ENCODE data around the gene PPP1R12B. TPM values are rescaled to one million over a fixed set of nuclear protein-coding genes. Genes with fewer than 3 reads are reported as not detected.

The PPP1R12B gene
- total RNA-seq, 1 donor from 2014 or later, result 49.1 TPM

DNA sequence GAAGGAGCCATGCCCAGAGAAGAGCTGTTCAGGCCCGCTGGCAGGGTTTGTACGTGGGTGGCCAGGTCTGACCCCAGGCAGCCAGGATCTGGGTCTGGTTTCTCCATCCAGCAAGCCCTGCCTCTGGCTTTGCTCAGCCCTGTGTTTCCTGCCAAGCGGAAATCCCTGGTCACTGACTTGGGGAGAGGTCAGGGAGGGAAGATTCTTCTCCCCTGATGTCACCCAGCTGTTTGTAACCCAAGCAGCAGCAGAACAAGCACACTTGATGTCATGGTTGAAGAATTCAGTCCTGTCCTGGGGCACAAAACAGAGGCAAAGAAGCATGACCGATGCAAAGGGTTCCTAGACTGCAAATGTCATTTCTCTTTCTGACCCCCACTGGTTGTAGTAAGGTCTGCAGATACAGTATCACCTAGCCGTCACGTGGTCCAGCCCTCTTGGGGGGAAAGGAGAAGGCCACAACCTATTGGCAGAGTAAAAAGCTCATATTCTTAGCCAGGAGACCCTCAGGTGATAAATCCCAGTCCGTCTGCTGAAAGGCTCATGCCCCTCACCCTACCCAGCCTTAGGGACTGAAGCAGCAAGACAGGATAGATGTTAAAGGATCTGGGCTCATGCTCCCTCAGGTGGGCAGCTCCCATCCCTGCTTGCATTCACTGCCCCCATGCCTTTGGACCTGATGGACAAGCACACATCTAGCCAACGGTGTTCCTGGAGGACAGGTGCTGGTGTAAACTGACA lies 240.9 kb downstream of the PPP1R12B start:
- Histone ChIP-seq H3K4me3 (no peak overlapping the region), H3K4me1 (peaks cover 18% of the 10 kb centered on the region), H3K27ac (peak overlapping the region; percentile 74), H3K36me3 (no peaks in the 10 kb centered on the region), H3K9me3 (no peaks in the 10 kb centered on the region), H3K27me3 (no peaks in the 10 kb centered on the region)
- ATAC-seq, result peak; percentile 78
- TF ChIP-seq, protein P1, sequence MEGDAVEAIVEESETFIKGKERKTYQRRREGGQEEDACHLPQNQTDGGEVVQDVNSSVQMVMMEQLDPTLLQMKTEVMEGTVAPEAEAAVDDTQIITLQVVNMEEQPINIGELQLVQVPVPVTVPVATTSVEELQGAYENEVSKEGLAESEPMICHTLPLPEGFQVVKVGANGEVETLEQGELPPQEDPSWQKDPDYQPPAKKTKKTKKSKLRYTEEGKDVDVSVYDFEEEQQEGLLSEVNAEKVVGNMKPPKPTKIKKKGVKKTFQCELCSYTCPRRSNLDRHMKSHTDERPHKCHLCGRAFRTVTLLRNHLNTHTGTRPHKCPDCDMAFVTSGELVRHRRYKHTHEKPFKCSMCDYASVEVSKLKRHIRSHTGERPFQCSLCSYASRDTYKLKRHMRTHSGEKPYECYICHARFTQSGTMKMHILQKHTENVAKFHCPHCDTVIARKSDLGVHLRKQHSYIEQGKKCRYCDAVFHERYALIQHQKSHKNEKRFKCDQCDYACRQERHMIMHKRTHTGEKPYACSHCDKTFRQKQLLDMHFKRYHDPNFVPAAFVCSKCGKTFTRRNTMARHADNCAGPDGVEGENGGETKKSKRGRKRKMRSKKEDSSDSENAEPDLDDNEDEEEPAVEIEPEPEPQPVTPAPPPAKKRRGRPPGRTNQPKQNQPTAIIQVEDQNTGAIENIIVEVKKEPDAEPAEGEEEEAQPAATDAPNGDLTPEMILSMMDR (IDR thresholded peaks at IDR 0.05), result no peak
- intact Hi-C loops (cut with DNase I), result no loop called here
- no peak for DNase-seq

DNA sequence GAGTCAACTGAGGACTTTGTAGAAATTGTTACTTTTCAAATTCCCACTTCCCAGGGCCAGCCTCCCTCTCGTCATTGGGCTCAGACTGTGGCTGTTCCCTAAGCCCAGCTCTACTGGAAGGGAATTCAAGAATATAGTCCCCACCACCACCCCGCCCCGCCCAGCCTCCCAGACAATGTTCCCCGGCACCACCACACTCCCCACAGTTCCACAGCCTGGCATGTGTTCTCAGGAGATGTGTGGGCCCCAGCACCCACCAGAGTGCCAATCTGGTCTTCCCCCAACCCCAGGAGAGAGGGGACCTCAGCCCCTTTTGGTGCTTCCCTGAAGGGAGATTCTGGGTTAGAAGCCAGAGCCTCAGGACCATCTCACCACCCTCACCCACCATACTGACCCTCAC lies 241.6 kb downstream of the PPP1R12B start:
- ATAC-seq (no peak), DNase-seq (no peak)
- TF ChIP-seq, protein P1 (IDR thresholded peaks at IDR 0.05), result no peak
- Histone ChIP-seq H3K27me3 (no peaks in the 10 kb centered on the region), H3K4me1 (peaks cover 18% of the 10 kb centered on the region), H3K36me3 (no peaks in the 10 kb centered on the region), H3K9me3 (no peaks in the 10 kb centered on the region), H3K27ac (peak overlapping the region; percentile 74), H3K4me3 (no peak overlapping the region)
- intact Hi-C loops (cut with DNase I), result loop anchor here (10.0 kb wide), 1 partner anchor 135 kb away; no protein-coding TSS in a partner anchor

DNA sequence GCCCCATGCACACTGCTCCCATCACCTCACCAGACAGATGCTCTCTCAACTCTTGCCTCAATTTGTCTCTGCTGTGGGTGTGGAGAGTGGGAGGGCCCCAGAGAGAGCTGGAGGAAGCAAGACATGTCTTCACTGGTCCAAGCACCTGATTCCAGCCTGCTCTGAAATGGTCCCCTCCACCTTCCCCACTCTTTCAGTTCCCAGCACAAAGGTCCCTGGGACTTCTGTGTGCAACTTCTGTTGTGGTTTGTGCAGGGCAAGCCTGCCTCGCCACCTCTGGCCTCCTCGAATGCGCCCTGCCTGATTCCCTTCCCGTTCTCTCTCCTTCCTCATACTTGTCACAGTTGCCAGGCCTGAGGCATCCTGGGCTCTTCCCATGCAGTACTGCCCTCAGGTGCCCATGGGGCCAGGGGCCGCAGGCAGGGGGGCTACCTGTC lies 242.5 kb downstream of the PPP1R12B start:
- no peaks in the 10 kb centered on the region for H3K9me3 ChIP-seq
- H3K4me3 ChIP-seq, result no peak overlapping the region
- TF ChIP-seq, protein P1 (IDR thresholded peaks at IDR 0.05), result no peak
- H3K27me3 ChIP-seq, result no peaks in the 10 kb centered on the region
- H3K4me1 ChIP-seq, result peaks cover 17% of the 10 kb centered on the region
- no peak for DNase-seq
- intact Hi-C loops (cut with DNase I), result loop anchor here (10.0 kb wide), 1 partner anchor 134 kb away; no protein-coding TSS in a partner anchor
- H3K36me3 ChIP-seq, result no peaks in the 10 kb centered on the region
- no peak overlapping the region for H3K27ac ChIP-seq
- no peak for ATAC-seq

DNA sequence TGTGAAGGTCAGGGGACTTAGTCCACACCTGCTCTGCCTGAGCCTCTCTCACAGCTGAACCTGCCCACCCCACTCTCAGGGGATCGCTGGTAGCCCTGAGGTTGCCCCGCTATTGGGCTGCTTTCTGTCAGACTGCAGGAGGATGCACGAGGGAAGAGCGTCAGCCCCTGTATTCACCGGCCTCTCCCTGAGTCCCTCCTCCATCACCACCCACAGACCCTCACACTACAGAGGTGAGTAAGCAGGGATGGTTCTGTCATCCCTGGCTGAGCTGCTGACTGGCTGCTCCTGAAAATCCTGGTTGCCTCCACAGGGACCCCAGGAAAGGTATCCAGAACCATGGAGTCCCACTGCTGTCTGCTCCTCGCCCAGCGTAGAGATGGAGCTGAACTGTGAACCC lies 243.0 kb downstream of the PPP1R12B start:
- Histone ChIP-seq H3K36me3 (no peaks in the 10 kb centered on the region), H3K4me1 (peaks cover 12% of the 10 kb centered on the region), H3K9me3 (no peaks in the 10 kb centered on the region), H3K27me3 (no peaks in the 10 kb centered on the region), H3K4me3 (no peak overlapping the region), H3K27ac (no peak overlapping the region)
- DNase-seq (no peak), ATAC-seq (no peak)
- intact Hi-C loops (cut with DNase I), result loop anchor here (10.0 kb wide), 1 partner anchor 133 kb away; no protein-coding TSS in a partner anchor
- TF ChIP-seq, protein P1 (IDR thresholded peaks at IDR 0.05), result no peak

DNA sequence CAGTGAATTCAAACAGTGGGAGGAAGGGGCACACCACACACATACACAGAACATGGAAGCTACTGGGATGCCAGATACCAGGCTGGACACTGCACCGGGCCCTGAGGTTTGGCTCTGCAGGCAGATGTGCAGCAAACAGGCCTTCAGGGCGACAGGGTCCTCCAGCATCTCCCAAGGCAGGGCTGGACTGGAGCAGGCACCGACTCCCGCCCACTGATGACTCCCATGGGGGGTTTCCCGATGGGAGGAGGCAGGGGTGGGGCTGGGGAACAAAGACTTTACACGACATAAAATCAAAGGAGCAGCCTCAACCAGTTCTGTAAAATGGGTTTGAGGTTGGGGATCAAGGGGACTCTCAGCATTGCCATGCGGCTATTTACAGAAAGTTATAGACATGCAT lies 243.6 kb downstream of the PPP1R12B start:
- Histone ChIP-seq H3K4me3 (no peak overlapping the region), H3K9me3 (no peaks in the 10 kb centered on the region), H3K27ac (no peak overlapping the region), H3K27me3 (no peaks in the 10 kb centered on the region), H3K36me3 (no peaks in the 10 kb centered on the region), H3K4me1 (peaks cover 9% of the 10 kb centered on the region)
- ATAC-seq, result no peak
- intact Hi-C loops (cut with DNase I), result loop anchor here (10.0 kb wide), 1 partner anchor 133 kb away; no protein-coding TSS in a partner anchor
- no peak for DNase-seq
- TF ChIP-seq, protein P1 (IDR thresholded peaks at IDR 0.05), result no peak

Data from upper lobe of right lung (tissue), 1 donor.